Panc1 (cell line): ENCODE data around the gene GEMIN4.

Experiments
- CTCF ChIP-seq: fragments of 450-650 bp; IDR thresholded peaks from 2 replicates; pipeline ENCODE4 v1.5.1; 2017; ENCODE audit warnings: mild to moderate bottlenecking
- POLR2AphosphoS5 ChIP-seq: IDR thresholded peaks from 2 replicates; pipeline ENCODE4 v1.6.1; 2012; ENCODE audit warnings: mild to moderate bottlenecking, low read depth, low read length, moderate library complexity
- TCF7L2 ChIP-seq: IDR thresholded peaks from 2 replicates; pipeline ENCODE4 v1.6.1; 2011; ENCODE audit warnings: mild to moderate bottlenecking, low read depth, low read length, inconsistent platforms

- TF ChIP-seq CTCF, result no peak
- no peak for TF ChIP-seq POLR2AphosphoS5
- TF ChIP-seq TCF7L2, result no peak
Observed at GRCh38 chr17:750431-751037, 1.5 kb downstream of the GEMIN4 start.
